ENCODE data around the gene PRAMEF20.

Gene PRAMEF20

DNA sequence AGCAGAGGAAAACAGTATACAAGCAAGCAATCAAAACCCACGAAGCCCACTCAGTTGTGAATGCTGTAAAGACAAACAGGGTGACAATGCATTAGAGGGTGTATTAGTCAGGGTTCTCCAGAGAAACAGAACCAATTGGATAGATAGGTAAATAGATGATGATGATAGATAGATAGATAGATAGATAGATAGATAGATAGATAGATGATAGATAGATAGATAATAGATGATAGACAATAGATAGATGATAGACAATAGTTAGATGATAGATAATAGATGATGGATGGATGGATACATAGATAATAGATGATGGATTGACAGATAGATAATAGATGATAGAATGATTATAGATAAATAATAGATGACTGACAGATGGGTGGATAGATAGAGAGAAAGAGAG, 55.3 kb downstream of the PRAMEF20 start:
- DNase-seq (no peak), ATAC-seq (ENCODE audit: insufficient read depth, low read depth) (no peak)
- Histone ChIP-seq H3K9me3 (ENCODE audit: insufficient read depth, low read length, severe bottlenecking) (no peaks in the 10 kb centered on the region), H3K27ac (ENCODE audit: low read length) (no peak overlapping the region), H3K9ac (ENCODE audit: low read depth, low read length) (no peak overlapping the region), H3K4me1 (ENCODE audit: insufficient read depth, low read length) (peaks cover 5% of the 10 kb centered on the region), H3K36me3 (ENCODE audit: insufficient read depth, low read length) (no peaks in the 10 kb centered on the region), H3K27me3 (ENCODE audit: insufficient read depth, low read length, poor library complexity) (no peaks in the 10 kb centered on the region), H3K4me3 (ENCODE audit: low read depth in 1 of 2, low read length in 2 of 2) (no peak overlapping the region), H4K20me1 (ENCODE audit: insufficient read depth, low read length) (no peaks in the 10 kb centered on the region), H3K79me2 (ENCODE audit: insufficient read depth, low read length) (no peaks in the 10 kb centered on the region), H2AFZ (ENCODE audit: low read depth, low read length) (no peak overlapping the region), H3K4me2 (ENCODE audit: insufficient read depth, low read length) (no peak overlapping the region)
- TF ChIP-seq, protein P1, sequence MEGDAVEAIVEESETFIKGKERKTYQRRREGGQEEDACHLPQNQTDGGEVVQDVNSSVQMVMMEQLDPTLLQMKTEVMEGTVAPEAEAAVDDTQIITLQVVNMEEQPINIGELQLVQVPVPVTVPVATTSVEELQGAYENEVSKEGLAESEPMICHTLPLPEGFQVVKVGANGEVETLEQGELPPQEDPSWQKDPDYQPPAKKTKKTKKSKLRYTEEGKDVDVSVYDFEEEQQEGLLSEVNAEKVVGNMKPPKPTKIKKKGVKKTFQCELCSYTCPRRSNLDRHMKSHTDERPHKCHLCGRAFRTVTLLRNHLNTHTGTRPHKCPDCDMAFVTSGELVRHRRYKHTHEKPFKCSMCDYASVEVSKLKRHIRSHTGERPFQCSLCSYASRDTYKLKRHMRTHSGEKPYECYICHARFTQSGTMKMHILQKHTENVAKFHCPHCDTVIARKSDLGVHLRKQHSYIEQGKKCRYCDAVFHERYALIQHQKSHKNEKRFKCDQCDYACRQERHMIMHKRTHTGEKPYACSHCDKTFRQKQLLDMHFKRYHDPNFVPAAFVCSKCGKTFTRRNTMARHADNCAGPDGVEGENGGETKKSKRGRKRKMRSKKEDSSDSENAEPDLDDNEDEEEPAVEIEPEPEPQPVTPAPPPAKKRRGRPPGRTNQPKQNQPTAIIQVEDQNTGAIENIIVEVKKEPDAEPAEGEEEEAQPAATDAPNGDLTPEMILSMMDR (IDR thresholded peaks at IDR 0.05; ENCODE audit: borderline replicate concordance, extremely low read depth, low read length, poor library complexity, severe bottlenecking) = no peak
- TF ChIP-seq EZH2 (IDR thresholded peaks at IDR 0.05; ENCODE audit: borderline replicate concordance, low read depth, low read length, severe bottlenecking) = no peak

DNA sequence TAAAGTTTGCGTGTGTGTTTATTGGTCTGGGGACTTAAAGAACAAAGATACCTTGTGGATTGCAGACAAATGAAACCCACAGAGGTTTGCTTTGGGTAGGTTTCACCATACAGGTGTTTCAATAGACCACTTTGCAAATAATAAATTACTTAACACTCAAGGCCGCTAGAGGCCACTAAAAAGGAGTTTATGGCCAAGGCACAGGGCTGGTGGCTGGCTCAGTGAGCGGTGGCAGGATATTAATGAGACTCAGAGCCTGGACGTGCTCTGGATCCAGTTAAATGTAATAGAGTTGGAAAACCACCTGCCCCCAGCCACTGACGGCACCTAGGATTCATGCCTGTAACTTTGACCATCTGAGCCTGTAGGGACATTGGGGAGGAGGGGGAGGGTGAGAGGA, 59.1 kb downstream of the PRAMEF20 start:
- Histone ChIP-seq H3K27ac (ENCODE audit: low read length) (peak overlapping the region; percentile 47), H3K9ac (ENCODE audit: low read depth, low read length) (no peak overlapping the region), H4K20me1 (ENCODE audit: insufficient read depth, low read length) (no peaks in the 10 kb centered on the region), H3K79me2 (ENCODE audit: insufficient read depth, low read length) (no peaks in the 10 kb centered on the region), H3K27me3 (ENCODE audit: insufficient read depth, low read length, poor library complexity) (no peaks in the 10 kb centered on the region), H3K36me3 (ENCODE audit: insufficient read depth, low read length) (peaks cover 17% of the 10 kb centered on the region), H3K9me3 (ENCODE audit: insufficient read depth, low read length, severe bottlenecking) (no peaks in the 10 kb centered on the region), H3K4me2 (ENCODE audit: insufficient read depth, low read length) (no peak overlapping the region), H2AFZ (ENCODE audit: low read depth, low read length) (no peak overlapping the region), H3K4me3 (ENCODE audit: low read depth in 1 of 2, low read length in 2 of 2) (no peak overlapping the region), H3K4me1 (ENCODE audit: insufficient read depth, low read length) (peaks cover 5% of the 10 kb centered on the region)
- ATAC-seq (ENCODE audit: insufficient read depth, low read depth) (peak; percentile 93), DNase-seq (peak; percentile 62)
- TF ChIP-seq, protein P1 (IDR thresholded peaks at IDR 0.05; ENCODE audit: borderline replicate concordance, extremely low read depth, low read length, poor library complexity, severe bottlenecking) = peak; percentile 52
- no peak for TF ChIP-seq EZH2 (IDR thresholded peaks at IDR 0.05; ENCODE audit: borderline replicate concordance, low read depth, low read length, severe bottlenecking)

Data from DND-41 (cell line).